HCT116 (cell line): ENCODE data around the gene INTU.

Experiments
- CTCF ChIP-seq, 3 experiments: fragments of 200-600 bp in 1 of 3; sonication (generic) in 1 of 3; IDR thresholded peaks in 2 of 3; conservative IDR thresholded peaks in 1 of 3; 2 replicates each; pipeline ENCODE4 v1.5.1; 2012 to 2017; ENCODE audit warnings: low read depth in 2 of 3, low read length in 2 of 3, antibody characterized with exemption in 1 of 3, borderline replicate concordance in 1 of 3, control low read depth in 1 of 3, mild to moderate bottlenecking in 1 of 3, mixed read lengths in 1 of 3, mixed run types in 1 of 3, moderate library complexity in 1 of 3; ENCODE audit not compliant: insufficient read depth in 1 of 3
- EGR1 ChIP-seq: IDR thresholded peaks from 2 replicates; pipeline ENCODE4 v1.6.1; 2012; ENCODE audit warnings: low read depth
- EZH2 ChIP-seq: fragments of 200-600 bp; sonication (generic); IDR thresholded peaks from 2 replicates; pipeline ENCODE4 v1.6.1; 2017; ENCODE audit warnings: antibody characterized with exemption, mixed run types
- EZH2phosphoT487 ChIP-seq: fragments of 200-600 bp; IDR thresholded peaks from 2 replicates; pipeline ENCODE4 v1.6.1; 2018; ENCODE audit warnings: antibody characterized with exemption, borderline replicate concordance
- SP1 ChIP-seq: IDR thresholded peaks from 2 replicates; pipeline ENCODE4 v1.6.1; 2012; ENCODE audit warnings: low read depth
- TCF7L2 ChIP-seq: IDR thresholded peaks from 2 replicates; pipeline ENCODE4 v1.7.0; 2011; ENCODE audit warnings: borderline replicate concordance, inconsistent platforms; ENCODE audit not compliant: insufficient read depth, insufficient read length; ENCODE audit errors: extremely low read depth
- YY1 ChIP-seq: IDR thresholded peaks from 2 replicates; pipeline ENCODE4 v1.6.1; 2011; ENCODE audit warnings: low read length, low read depth, moderate library complexity, mild to moderate bottlenecking; ENCODE audit not compliant: insufficient replicate concordance; ENCODE audit errors: extremely low read depth

GRCh38 chr4:127648061-127648460 lies 15.3 kb downstream of the INTU start:
- TF ChIP-seq EZH2 (no peak), CTCF (IDR thresholded peaks at IDR 0.05 in 2 of 3, conservative IDR thresholded peaks at IDR 0.05 in 1 of 3; ENCODE audit: borderline replicate concordance in 1 of 3, insufficient read depth in 1 of 3, low read depth in 2 of 3, low read length in 2 of 3) (no peak), SP1 (no peak), YY1 (no peak), TCF7L2 (no peak), EZH2phosphoT487 (no peak), EGR1 (no peak)
